NOMO-1 treated with DMSO at 0.1 percent for 48 hours (cell line): Measurements from ENCODE around the gene CABLES2.

ENCODE experiments used
- DNase-seq: peaks from one replicate; lab custom pipeline; 2025; ENCODE audit not compliant: unreplicated experiment; lab: John Stamatoyannopoulos, UW

The CABLES2 gene

GRCh38 chr20:62350629-62351422 is 56.3 kb downstream of the CABLES2 start:
- DNase-seq, result no peak

- DNase-seq, result no peak
Measured at GRCh38 chr20:62350098-62350628, 56.9 kb downstream of the CABLES2 start.

GRCh38 chr20:62349556-62350097 is 57.5 kb downstream of the CABLES2 start:
- DNase-seq, result no peak

GRCh38 chr20:62348604-62349003 is 58.5 kb downstream of the CABLES2 start:
- no peak for DNase-seq

- DNase-seq, result no peak
Measured at GRCh38 chr20:62347445-62347844, 59.6 kb downstream of the CABLES2 start.

GRCh38 chr20:62347151-62347404 is 60.0 kb downstream of the CABLES2 start:
- DNase-seq, result no peak

- DNase-seq, result no peak
Measured at GRCh38 chr20:62346398-62347150, 60.5 kb downstream of the CABLES2 start.

- DNase-seq, result no peak
Measured at GRCh38 chr20:62345681-62346370, 61.3 kb downstream of the CABLES2 start.

- DNase-seq, result no peak
Measured at GRCh38 chr20:62344782-62345181, 62.3 kb downstream of the CABLES2 start.

- DNase-seq, result no peak
Measured at GRCh38 chr20:62344092-62344491, 63.0 kb downstream of the CABLES2 start.

- no peak for DNase-seq
Measured at GRCh38 chr20:62342910-62343309, 64.2 kb downstream of the CABLES2 start.

GRCh38 chr20:62339647-62340062 is 67.4 kb downstream of the CABLES2 start:
- peak; percentile 86 for DNase-seq
